GM12891 (cell line): ENCODE measurements around the gene GSTT4.

ENCODE experiments used
- POLR2A ChIP-seq: IDR thresholded peaks from 2 replicates; pipeline ENCODE4 v1.6.1; 2011; ENCODE audit warnings: low read depth, low read length, control low read depth
- POLR2AphosphoS5 ChIP-seq: IDR thresholded peaks from 2 replicates; pipeline ENCODE4 v1.6.1; 2011; ENCODE audit warnings: low read depth, low read length, control low read depth
- POU2F2 ChIP-seq: IDR thresholded peaks from 2 replicates; pipeline ENCODE4 v1.6.1; 2011; ENCODE audit warnings: low read depth, mild to moderate bottlenecking, control low read depth, low read length, moderate library complexity
- SPI1 ChIP-seq: IDR thresholded peaks from 2 replicates; pipeline ENCODE4 v1.6.1; 2011; ENCODE audit warnings: low read depth, low read length, control low read depth
- TAF1 ChIP-seq: IDR thresholded peaks from 2 replicates; pipeline ENCODE4 v1.6.1; 2011; ENCODE audit warnings: low read depth, low read length, control low read depth

- no peak for TF ChIP-seq POLR2A
- TF ChIP-seq TAF1 = no peak
- no peak for TF ChIP-seq POLR2AphosphoS5
- TF ChIP-seq SPI1 = no peak
- TF ChIP-seq POU2F2 = no peak
Observed at GRCh38 chr22:24002851-24003250, 2.4 kb downstream of the GSTT4 start.
